HG03039 (cell line): Measurements from ENCODE around the gene SMPDL3B.

Experiments
- ATAC-seq: cut with Tn5 transposase; IDR thresholded peaks from one replicate; pipeline ENCODE4 v1.9.1; 2021; ENCODE audit warnings: mild to moderate bottlenecking, moderate library complexity; ENCODE audit not compliant: unreplicated experiment

Gene SMPDL3B, protein sequence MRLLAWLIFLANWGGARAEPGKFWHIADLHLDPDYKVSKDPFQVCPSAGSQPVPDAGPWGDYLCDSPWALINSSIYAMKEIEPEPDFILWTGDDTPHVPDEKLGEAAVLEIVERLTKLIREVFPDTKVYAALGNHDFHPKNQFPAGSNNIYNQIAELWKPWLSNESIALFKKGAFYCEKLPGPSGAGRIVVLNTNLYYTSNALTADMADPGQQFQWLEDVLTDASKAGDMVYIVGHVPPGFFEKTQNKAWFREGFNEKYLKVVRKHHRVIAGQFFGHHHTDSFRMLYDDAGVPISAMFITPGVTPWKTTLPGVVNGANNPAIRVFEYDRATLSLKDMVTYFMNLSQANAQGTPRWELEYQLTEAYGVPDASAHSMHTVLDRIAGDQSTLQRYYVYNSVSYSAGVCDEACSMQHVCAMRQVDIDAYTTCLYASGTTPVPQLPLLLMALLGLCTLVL

DNA sequence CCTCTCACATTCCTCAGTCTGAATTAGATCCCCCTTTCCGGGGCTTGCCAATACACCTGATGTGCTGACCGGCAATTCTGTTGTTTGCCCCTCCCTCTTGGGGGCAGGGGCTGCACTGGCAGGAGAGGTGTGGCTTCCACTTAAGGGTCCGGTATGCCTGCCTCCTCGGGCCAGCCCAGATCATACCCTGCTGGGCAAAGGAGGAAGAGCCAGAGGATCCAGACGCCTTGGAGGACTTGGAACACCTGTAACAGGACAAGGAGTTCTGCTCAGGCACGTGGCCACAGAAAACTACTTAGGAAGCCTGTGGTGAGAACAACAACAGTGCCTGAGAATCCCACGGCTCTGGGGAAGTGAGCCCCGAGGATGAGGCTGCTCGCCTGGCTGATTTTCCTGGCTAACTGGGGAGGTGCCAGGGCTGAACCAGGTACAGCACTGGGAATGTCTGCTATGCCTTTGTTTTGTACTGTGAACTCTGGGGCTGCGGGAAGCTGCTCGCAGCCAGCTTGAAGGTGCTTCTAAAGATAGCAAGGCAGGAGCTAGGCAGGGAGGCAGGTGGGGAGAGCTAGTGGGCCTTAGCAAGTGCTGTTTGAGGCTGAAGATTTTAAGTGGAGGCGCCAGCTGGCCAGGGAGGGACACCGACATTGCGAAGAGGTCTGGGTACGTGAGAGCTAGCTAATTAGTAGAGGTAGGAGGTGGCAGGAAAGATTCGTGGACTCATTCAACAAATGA lies at the start of gene SMPDL3B:
Gene SMPDL3B, plus strand, starts transcription at position 183 of the 732 bp plus-strand sequence. Its CDS starts 184 bp downstream, at position 367.
- ATAC-seq: no peak

- ATAC-seq: no peak
Measured at GRCh38 chr1:27885114-27885528, 49.7 kb upstream of the SMPDL3B start.

GRCh38 chr1:27885621-27886352 lies 49.0 kb upstream of the SMPDL3B start:
- no peak for ATAC-seq

DNA sequence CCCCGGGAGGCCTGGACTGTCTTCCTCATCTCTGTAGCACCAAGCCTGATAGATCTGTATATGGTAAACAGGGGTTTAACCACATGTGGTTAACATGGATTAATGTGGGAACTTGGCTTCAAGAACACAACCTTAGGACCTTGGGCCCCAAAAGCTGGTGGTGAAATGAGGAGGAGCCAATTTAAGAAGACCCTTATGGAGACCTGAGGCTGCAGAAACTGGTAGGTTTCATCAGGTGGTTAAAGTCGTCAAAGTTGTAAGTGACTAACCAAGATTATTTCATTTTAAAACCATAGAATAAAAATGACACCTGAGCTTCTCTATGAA lies 48.5 kb upstream of the SMPDL3B start:
- ATAC-seq: no peak

DNA sequence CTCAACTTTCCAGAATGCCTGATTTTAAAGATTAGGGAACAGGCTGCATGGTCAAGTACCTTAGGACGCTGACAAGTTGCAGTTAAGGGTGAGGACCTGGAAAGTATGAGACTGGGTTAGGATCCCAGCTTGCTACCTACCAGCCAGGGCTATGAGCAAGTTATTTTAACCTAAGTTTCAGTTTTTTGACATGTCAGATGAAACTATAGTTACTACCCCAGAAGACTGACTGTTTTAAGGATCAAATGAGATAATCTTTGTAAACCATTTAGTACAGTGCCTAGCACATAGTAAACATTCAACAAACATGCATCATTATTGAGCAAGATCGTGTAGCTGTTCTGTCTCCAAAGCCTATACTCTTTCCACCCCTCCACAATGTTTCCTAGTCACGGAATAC lies 48.1 kb upstream of the SMPDL3B start:
- ATAC-seq: no peak

GRCh38 chr1:27887215-27888021 lies 47.4 kb upstream of the SMPDL3B start:
- no peak for ATAC-seq

DNA sequence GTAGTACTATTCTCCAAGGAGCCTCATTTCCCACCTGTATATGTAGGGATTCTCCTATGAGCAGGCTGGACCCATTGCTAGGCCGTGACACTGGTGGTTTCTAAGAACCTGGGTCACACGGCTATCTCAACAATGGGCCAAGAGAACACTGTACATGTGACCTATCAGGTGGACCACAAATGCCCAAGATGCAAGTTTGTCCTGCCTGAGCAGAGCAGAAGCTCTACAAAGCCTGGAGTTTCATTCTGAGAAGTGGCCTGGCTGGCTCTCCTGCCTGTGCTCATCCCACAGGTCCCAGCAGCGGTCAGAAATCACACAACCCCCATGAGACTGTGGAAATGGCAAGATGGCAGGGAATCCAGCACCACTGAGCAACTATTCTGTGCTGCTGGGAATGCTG lies 45.3 kb upstream of the SMPDL3B start:
- no peak for ATAC-seq

- no peak for ATAC-seq
Measured at GRCh38 chr1:27891196-27891889, 43.5 kb upstream of the SMPDL3B start.

GRCh38 chr1:27894521-27894920 lies 40.3 kb upstream of the SMPDL3B start:
- ATAC-seq: no peak

DNA sequence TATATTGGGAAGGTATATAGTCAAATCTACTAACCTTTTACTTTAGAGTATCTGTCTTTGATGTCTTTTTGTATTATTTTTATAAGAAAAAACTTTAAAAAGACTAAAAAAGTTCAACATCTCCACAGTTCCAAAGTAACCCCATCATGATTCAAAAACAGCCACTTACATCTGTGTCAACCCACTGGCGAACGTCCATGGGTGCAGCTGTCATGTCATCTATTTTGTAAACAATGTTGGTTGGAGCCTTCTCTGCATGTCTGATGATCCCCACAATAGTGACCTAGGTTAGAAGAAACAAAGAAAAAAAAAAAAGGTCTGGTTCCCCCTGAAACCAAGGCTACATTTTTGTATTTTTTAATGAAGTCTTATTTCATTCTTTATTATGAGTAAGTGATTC lies 28.0 kb upstream of the SMPDL3B start:
- ATAC-seq: no peak

DNA sequence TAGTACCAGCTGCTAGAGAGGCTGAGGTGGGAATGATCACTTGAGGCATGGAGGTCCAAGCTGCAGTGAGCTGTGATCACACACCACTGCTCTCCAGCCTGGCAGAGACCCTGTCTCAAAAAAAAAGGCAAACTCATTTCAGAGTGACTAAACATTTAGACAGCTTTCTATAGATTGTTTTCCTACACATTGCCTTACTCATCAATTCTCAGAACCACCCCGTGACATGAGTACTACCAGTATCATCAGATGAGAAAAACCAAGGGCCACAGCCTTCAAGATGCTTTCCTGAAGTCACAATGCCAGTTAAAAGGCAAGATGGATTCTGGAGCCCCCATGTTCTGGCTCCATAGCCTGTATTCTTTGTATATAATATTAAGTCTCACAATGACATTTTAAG lies 22.4 kb upstream of the SMPDL3B start:
- no peak for ATAC-seq

DNA sequence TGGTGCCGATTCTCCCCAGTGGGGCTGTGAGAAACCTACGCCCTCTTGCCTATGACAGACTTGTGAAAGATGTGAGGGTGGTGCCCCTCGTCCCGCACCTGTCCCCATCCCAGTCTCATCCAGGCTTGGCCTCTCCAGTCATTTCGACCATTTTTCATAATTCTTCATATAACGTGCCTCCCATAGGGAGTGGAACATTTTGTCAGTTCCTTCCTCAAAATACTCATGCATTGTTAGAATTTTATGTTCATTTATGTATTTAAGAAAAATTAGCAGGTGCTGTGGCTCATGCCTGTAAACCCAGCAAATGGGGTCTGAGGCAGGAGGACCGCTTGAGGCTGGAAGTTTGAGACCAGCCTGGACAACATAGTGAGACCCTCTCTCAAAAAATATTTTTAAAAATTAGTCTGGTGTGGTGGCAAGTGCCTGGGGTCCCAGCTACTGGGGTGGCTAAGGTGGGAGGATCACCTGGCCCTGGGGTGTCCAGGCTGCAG lies 19.7 kb upstream of the SMPDL3B start:
- no peak for ATAC-seq

DNA sequence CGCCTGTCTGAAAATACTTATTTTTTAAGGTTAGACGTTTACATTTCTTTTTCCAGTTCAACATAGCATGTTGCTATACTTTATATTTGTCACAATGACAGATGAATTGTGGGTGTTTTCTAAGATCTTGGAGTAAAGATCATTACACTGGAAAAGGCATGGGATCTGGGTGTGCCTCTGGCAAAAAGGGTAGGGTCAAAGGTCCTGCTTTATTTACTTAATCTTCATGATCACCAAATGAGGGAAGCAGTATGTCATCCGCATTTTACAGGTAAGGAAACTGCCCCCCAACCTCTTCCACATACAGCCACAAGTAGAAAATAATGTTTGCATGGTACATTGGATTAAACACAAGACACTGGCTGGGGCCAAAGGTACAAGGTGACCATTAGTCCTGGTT lies 12.5 kb upstream of the SMPDL3B start:
- no peak for ATAC-seq

DNA sequence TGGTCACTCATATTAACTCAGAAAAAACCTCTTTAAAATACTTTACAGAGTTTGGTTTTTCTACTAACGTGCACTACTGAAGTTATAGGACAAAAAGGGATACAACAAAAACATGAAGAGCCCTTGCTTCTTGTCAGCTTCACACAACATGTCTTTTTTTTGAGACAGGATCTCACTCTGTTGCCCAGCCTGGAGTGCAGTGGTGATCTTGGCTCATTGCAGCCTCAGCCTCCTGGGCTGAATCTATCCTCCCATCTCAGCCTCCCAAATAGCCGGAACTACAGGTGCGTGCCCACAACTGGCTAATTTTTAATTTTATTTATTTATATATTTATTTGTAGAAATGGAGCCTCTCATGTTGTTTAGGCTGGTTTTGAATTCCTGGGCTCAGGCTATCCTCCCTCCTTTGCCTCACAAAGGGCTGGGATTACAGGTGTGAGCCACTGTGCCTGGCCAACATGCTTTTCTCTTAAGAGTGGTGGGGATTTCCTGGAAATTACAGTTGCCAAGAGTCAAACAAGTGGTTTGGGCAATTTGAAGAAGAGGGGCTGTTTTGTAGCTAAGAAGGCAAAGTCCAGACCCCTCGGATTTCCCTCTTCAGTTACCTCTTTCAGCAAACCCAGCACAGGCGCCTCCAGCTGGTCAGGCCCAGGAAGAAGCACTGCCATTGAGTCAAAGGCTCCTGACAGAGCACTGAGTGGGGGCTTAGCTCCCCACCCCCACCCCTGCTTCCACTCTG lies 6.4 kb upstream of the SMPDL3B start:
- ATAC-seq: no peak

- no peak for ATAC-seq
Measured at GRCh38 chr1:27931184-27931583, 3.6 kb upstream of the SMPDL3B start.

DNA sequence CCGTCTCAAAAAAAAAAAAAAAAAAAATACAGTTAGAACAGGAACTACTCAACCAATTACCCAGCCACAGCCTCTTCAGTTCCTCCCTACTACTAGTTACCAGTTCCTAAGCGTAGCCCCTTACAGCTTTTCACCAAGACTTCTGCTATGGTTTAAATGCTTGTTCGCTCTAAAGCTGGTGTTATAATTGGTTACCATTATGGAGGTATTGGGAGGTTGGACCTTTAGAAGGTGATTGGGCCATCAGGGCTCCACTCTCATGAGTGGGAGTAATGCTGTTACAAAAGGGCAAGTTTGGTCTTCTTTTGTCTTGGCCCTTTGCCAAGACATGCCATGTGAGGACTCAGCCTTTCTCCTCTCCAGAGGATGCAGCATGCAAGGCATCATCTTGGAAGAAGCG lies 3.0 kb upstream of the SMPDL3B start:
- no peak for ATAC-seq

- ATAC-seq: no peak
Measured at GRCh38 chr1:27935721-27936120, 921 bp downstream of the SMPDL3B start.

DNA sequence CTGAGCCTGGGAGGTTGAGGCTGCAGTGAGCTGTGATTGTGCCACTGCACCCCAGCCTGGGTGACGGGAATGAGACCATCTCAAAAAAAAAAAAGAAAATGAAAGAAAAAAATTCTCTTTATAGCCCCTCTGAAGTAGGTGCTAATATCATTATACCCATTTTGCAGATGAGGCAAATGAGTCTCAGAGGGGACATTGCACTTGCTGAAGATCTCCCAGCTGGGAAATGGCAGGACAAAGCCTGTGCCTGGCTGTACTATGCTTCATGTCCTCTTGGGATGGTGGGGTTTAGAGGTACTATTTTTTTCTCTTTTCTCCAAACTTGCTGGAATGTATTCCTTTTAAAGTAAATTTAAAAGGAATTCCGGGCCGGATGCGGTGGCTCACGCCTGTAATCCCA lies 1.6 kb downstream of the SMPDL3B start:
- ATAC-seq: no peak

DNA sequence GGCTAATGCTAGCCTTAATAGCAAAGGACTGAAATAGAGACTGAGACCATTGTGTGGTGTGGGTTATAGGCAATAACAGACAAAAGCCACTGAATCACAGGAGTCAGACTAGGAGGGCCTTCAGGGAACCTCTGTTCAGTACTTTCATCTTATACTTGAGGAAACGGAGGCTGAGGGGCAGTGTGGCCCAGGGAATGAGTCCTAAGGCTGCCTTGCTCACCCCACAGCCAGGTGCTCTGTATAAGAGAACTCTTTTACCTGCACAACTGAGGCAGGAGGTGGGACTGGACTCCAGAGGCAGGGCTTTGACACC lies 2.7 kb downstream of the SMPDL3B start:
- ATAC-seq: no peak

GRCh38 chr1:27938488-27938887 lies 3.7 kb downstream of the SMPDL3B start:
- no peak for ATAC-seq
